ENCODE data around the gene PHTF1.
"Not testable (repeated sequence)": the region's sequence is repeated elsewhere in the genome, so short reads cannot be mapped to it uniquely, and the experiment has no call there.

Gene PHTF1

DNA sequence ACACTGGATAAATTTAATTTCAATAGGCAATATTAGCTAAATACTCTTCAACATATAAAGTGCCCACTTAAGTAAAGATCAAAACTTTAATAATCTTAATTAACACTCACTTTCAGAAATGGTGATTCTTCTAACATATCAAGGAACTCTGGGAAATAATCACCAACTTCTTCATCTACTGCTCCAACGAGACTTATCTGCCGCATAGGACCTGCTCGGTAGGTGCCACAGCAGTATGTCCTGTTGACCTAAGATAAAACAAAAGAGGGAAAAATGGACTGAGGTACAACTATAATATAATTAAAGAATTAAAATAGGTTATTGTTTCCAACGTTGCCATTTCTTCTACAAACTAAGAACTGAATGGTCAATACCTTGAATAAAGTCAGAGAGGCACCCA lies 18.3 kb upstream of the PHTF1 start:
- no peak for DNase-seq (ENCODE audit: low read depth)

DNA sequence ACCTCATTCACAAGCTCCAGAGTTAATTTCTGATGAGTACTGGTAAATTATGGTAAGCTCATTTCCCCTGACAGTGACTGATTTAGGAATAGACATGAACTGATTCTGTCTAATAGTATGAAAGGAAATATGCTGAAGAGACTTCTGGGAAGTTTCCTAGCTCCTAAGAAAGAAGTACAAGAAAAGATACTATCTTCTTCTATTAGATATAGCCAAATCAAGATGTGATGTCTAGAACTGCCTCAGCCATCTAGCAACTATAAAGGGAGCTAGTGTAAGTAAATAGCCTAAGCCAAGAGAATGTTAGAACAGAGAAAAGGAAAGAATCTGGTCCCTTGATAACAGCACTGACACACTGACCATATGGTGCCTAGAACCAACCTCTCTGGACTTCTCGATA lies 10.7 kb upstream of the PHTF1 start:
- no peak for DNase-seq (ENCODE audit: low read depth)

DNA sequence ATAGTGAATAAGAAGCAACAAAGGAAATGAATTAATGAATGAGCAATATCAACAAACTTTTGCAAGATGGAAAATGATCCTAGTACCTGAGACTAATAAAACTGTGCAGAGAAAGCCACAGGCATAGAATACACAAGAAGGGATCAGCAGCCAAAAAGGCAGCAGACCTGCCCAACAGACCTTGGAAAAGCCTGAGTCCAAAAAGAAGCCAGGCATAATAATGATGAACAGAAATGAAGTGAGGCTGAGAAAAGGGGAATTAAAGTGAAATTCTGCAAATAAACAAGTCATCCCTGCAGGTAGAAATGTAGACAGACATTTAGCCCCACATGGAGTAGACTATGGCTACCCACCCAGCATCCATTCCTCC lies 10.3 kb upstream of the PHTF1 start:
- DNase-seq (ENCODE audit: low read depth): no peak

DNA sequence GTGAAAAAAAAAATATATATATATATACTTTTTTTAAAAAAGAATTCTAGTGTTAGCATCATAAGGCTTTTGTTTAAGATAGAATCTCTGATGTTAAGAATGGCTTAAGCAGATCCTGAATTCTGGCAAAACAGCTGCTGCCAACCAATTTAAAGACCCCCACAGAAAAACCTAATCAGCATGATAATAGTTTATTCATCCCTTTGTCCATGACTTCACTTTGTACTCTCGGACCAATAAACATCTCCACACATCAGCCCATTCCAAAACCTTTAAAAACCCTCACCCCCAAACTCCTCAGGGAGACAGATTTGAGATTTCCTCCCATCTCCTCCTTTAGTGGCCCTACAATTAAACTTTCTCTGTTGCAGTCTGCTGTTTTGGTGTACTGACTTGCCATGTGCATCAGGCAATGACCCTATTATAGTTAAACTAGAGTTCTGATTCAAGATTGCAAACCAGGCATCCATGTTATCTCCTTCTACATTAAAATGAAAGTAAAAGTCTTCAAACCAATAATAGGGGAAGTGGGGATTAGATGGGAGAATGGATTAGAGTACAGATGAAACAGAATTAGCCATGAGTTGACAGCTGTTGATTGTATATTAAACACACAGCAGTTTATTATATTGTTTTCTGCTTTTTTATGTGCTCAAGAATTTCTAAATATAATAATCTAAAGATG lies 9.8 kb upstream of the PHTF1 start:
- DNase-seq (ENCODE audit: low read depth): no peak

DNA sequence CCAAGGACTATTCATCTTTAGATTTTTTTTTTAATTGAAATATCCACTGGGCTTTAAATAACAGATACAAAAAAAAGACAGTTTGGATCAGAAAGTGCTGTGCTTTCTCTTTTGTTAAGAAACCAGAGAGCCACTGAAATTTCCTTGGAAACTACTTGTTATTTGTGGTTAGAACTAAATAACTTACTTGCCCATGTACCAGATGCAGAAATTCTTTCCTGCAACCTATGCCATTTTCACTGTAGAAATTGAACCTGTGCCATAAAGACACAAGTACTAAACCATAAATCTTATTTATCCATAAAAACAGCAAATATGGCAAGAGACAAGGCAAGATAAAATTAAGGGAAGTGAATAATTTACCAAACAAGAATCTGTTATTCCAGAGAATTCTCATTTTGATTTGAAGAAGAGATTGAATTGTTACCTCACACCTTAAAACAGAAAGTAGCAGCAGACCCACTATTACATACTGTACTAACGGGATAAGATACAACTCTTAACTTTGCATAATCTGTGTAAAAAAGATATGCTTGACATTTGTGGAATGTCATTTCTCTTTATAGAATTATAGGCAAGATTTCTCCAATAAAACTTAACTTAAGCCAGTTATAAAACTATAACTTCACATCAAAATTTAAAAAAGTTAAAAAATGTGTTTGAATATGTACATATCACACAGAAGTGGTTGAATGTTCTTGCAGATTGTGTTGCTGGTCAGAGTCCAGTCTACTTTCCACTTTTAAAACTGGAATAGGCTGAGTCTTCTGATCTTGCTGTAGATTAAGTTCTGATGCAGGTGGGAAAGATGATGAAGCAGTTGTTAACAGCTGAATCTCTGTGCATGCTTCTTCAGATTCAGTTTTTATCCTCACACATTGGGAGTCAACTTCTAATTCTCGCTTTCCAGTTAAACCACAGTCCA lies 6.3 kb upstream of the PHTF1 start:
- no peak for DNase-seq (ENCODE audit: low read depth)

DNA sequence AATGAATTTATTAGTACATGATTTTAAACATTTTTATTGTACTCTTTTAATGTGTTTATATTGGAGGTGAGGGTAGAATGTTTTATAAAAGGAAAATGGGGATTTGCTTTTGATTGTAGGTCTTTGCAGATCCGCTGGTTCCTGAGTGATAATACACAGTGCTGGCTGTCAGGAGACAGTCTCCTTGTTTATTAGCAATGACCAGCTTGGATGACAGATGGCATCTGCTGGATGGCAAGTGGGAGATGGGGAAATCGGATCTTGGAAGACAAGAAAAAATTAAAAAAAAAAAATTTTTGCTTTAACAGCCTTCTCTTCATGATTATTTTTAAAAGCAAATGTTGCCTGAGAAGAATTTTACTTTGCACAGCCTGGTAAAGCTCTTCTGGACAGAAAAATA lies 4.4 kb upstream of the PHTF1 start:
- DNase-seq (ENCODE audit: low read depth): no peak

DNA sequence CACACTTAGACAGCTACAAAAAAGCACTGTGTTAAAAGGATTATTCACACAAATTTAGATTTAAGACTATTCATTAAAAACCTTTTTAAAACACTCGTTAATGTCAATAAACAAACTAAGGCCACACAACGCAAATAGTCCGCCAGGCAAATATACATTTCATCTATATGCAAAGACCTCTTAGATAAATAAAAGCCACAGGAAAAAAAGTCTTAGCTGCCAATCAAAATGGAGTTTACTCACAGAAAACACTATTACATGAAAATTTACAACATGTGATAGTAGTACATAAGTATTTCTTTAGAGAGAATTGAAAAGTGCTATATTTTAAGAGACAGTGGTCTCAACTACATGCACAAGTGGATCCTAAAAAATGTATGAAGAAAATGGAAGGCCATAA lies 2.7 kb upstream of the PHTF1 start:
- no peak for DNase-seq (ENCODE audit: low read depth)

DNA sequence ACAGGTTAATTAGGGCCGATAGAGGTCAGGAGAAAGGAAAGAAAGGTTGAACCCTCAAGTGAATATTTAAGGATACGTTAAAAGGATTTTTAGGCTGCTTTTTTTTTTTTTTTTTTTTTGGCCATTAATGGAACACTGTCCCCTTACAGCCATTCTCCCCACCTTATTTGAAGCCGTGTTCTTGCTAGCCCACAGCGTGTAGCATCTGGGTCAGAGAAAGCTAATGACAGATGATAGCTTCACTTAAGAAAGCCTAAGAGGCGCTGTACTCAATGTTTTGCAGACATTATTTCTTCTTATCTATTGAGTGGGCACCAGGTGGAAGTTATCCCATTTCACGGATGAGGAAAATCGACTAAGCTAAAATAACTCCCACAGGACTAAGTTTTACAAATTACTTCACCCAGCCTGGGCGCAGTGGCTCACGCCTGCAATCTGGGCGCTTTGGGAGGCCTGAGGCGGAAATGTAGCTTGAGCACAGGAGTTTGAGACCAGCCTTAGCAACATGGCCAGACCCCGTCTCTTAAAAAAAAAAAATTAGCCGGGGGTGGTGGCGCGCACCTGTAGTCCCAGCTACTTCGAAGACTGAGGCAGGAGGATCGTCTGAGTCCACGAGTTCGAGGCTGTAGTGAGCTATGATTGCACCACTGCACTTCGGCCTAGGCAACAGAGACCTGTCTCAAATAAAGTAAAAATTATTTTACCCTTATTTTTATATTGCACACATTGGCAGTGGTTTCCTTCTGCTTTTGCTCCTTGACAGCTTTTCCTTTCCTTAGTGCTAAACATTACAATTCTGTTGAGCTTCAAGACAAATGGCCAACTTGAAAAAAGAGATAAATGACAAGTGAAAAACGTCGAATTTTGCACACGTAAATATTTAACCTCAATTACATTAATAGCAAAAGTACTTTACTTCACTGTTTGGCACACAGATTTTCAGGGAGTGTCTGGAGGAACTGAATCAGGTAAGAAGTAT lies 1.1 kb upstream of the PHTF1 start:
- DNase-seq (ENCODE audit: low read depth): no peak

DNA sequence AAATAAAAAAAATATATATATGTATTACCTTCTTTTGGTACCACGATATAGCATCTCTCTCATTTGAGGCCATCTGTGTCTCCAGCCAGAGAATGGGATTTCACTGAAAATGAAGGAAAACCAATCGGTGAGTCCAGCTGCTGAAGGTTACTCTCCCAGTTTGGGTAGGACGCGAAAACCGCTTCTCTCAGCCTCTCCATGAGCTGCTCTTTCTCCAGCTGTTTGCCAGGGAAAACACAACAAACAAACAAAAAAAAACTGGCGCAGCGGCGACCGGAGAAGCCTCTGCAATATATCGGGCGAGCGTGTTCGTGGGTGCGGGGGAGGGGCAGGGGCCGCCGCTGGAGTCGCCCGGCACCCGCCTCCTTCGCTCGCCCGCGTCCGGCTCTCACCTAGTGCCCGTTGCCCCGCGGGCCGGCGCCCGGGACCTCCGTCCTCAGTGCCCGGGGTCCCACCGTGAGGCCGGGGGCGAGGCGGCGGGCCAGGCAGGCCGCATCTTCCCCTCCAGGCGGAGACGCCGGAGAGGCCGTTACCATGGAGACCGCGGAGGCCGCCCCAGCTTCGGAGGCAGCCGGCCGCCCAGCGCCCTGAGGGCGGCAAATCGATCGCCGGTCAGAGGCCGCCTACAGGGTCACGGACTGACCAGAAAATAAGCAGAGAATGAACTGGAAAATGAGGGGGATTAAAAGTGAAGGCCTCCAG lies 504 bp downstream of the PHTF1 start:
- peak; percentile 11 for DNase-seq (ENCODE audit: low read depth)

DNA sequence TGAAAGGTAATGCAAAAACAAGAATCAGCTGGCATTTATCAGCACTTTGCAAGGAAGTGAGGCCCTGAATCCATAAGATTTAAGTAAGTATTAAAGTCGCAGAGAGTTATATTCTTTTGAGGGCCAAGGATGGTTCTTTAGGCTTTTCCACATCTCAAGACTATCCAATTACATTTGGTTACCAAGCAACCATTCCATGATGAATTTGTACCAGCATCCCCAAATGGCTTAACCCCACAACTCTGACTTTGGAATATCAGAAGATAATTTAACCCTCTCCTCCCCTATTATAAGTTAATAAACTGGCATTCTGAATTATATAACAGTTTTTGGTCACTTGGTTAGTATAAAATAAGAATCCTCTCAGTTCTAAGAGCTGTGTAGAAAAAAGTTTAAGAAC lies 2.8 kb downstream of the PHTF1 start:
- DNase-seq (ENCODE audit: low read depth): no peak

DNA sequence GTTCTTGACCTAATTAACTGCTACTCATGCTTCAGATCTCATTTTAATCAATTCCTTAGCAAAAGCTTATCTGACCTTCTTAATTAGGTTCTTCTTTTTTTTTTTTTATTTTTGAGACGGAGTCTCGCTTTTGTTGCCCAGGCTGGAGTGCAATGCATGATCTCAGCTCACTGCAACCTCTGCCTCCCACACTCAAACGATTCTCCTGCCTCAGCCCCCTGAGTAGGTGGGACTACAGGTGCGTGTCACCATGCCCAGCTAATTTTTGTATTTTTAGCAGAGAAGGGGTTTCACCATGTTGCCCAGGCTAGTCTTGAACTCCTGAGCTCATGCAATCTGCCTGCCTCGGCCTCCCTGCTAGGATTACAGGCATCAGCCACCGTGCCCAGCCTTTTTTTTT lies 6.0 kb downstream of the PHTF1 start:
- not testable (repeated sequence) for DNase-seq (ENCODE audit: low read depth)

DNA sequence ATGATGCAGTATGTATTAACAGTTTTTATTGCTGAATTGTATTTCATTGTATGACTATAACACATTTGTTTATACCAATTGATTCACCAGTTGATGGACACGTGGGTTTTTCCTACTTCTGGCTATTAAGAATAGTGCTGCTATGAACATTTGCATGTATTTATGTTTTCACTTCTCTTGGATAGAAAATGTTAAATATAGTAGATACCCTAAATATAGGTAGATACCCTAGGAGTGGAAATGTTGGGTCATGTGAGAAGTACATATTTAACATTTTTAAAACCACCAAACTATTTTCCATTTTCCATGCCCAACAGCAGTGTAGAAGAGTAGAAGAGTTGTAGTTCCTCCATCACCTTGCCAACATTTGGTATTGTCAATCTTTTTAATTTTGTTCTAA lies 7.8 kb downstream of the PHTF1 start:
- no peak for DNase-seq (ENCODE audit: low read depth)

DNA sequence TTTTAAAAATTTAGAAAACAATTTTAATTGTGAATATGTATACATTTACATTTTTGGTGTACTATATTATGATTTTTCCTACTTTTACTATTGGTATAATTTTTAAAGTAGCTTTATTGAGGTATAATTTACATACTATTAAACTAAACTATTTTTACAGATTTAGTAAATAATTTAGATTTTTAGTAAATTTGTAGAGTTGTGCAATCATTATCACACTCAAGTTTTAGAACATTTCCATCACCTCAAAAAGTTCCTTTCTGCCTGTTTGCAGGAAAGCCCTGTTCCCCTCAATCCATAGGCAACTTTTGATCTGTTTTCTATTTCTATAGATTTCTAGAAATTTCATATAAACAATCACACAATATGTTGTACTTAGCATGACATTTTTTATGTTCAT lies 8.2 kb downstream of the PHTF1 start:
- DNase-seq (ENCODE audit: low read depth): no peak

DNA sequence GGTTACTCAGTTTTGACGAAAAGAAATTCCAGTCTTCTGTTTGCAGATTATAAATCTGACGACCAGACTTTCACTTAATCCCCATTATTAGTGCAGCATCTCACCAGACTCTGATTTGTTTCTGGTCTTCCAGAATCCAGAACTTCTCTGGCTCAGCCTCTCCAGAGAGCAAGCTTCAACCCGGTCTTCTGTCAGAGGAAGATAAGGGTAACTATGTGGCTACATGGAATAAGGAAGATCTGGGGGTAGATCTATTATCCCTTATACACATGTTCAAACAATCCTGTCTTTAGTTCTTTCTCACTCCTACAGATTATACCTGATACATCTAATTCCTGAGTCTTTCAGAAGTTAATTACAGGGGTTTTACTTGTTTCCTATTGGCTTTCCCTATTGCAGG lies 9.9 kb downstream of the PHTF1 start:
- DNase-seq (ENCODE audit: low read depth): no peak

DNA sequence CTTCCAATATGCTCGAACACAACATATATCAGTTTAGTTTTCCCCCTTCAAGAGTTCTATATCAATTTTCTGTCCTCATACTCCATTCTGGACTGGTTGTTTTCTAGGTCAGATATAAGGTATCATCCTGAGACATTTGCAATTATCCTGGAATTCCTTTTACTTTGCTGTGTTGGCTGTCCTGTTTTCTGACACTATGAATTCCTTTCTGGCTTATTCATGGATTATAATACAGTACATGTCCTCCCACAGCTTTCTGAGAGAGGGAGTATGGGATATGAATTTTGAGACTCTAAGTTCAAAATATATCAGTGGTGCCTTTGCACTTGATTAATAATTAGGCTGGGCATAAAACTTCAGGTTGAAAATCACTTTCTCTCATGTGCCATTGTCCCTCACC lies 11.9 kb downstream of the PHTF1 start:
- no peak for DNase-seq (ENCODE audit: low read depth)

DNA sequence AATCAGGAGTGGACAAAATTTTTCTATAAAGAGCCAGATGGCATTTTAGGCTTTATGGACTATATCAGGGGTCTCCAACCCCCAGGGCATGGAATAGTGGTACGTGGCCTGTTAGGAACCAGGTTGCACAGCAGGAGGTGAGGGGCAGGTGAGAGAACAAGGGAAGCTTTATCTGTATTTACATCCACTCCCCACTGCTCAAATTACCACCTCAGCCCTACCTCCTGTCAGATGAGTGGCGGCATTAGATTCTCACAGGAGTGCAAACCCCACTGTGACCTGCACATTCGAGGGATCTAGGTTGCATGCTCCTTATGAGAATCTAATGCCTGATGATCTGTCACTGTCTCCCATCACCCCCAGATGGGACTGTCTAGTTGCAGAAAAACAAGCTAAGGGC lies 13.9 kb downstream of the PHTF1 start:
- DNase-seq (ENCODE audit: low read depth): no peak

DNA sequence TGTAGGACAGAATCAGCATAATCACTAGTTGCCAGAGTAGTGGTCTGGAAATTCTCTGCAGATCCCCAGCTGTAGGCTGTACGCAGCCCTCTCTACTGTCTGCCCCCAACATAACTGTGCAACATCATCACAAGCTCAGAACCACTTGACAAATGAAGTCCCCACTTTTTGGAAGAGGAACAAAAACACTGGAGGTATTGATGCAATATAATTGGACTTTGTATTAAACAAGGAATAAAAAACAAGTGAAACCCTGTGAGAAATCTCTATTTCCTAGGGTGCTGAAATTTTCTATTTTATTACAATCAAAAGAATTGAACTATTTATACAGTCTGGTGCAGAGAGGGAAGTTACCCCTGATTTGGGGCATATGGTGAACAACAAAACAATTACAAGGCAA lies 15.2 kb downstream of the PHTF1 start:
- DNase-seq (ENCODE audit: low read depth): no peak

DNA sequence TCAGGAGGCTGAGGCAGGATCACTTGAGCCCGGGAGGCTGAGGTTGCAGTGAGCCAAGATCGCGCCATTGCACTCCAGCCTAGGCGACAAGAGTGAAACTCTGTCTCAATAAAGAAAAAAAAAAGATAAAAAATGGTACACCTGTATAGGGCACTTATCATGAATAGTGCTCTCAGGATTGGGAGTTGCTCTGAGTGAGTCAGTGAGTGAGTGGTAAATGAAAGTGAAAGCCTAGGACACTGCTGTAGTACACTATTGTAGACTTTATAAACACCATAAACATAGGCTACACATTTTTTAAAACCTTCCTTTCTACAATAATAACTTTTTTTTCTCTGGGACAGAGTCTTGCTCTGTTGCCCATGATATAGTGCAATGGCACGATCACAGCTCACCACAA lies 16.8 kb downstream of the PHTF1 start:
- no peak for DNase-seq (ENCODE audit: low read depth)

DNA sequence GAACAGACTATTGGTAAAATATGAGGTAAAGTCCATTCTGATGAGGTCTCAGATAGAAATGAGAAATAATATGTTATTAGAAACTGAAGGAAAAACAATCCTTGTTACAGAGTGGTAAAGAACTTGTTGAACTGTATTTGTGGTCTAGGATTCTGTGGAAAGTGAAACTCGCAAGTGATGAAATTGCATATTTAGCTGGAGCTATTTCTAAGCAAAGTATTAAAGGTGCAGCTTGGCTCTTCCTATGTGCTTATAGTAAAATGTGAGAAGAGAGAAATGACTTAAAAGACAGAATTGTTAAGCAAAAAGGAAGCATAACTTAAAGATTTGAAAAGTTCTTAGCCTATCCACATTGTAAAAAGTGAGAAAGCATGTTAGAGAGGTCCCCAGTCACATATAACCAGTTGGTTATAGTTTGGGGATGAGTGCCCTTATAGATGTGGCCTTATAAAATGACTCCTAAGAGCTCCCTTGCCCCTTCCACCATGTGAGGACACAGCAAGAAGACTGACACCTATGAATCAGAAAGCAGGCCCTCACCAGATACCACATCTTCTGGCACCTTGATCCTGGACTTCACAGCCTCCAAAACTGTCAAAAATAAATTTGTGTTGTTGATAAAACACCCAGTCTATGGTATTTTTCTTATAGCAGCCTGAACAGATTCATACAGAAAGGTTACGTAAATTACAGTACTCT lies 24.8 kb downstream of the PHTF1 start:
- DNase-seq (ENCODE audit: low read depth): no peak

DNA sequence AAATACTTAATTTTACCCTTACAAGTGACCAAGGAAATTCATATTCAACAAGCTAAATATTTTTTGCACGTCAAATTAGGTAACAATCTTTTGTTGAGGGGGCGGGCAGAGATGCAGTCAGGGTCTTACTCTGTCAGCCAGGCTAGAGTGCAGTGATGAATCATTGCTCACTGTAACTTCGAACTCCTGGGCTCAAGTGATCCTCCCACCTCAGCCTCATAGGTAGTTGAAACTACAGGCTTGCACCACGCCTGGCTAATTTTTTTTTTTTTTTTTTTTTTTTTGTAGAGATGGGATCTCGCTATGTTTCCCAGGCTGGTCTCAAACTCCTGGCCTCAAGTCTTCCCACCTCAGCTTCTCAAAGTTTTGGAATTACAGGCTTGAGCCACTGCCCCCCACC lies 26.5 kb downstream of the PHTF1 start:
- DNase-seq (ENCODE audit: low read depth): no peak

DNA sequence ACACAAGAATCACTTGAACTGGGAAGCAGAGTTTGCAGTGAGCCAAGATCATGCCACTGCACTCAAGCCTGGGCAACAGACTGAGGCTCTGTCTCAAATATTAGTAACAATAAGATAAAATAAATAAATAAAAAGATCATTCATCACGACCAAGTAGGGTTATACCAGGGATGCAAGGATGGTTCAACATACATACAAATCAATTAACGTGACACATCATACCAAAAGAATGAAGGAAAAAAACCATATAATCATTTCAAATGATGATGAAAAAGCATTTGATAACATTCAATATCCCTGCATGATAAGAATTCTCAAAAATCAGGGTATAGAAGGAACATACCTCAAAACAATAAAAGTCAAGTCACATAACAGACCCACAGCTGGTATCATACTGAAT lies 38.3 kb downstream of the PHTF1 start:
- no peak for DNase-seq (ENCODE audit: low read depth)

Measured in stimulated activated CD8-positive, alpha-beta memory T cell treated with anti-CD3 and anti-CD28 coated beads, Interleukin-7, amount 100 ng/mL, for 24 hours (primary cell).